Liver (tissue), 3 donors: ENCODE results near the gene SUCO.

Experiments
- ATF3 ChIP-seq: IDR thresholded peaks from 2 replicates; pipeline ENCODE4 v1.6.1; 2016; ENCODE audit warnings: antibody characterized with exemption
- CTCF ChIP-seq: fragments of 150-350 bp; IDR thresholded peaks from 2 replicates; pipeline ENCODE4 v1.5.1; 2017; ENCODE audit warnings: improper control_type of control experiment, low read depth, low read length; ENCODE audit not compliant: missing input control
- GABPA ChIP-seq, 2 donors: IDR thresholded peaks in 1 of 2; conservative IDR thresholded peaks in 1 of 2; 2 replicates each; pipeline ENCODE4 v1.6.1; 2016; ENCODE audit warnings: antibody characterized with exemption in 2 of 2, mild to moderate bottlenecking in 1 of 2, moderate library complexity in 1 of 2
- JUND ChIP-seq, 2 donors: IDR thresholded peaks; 2 replicates each; pipeline ENCODE4 v1.6.1; 2016; ENCODE audit warnings: antibody characterized with exemption in 2 of 2
- MAX ChIP-seq: IDR thresholded peaks from 2 replicates; pipeline ENCODE4 v1.6.1; 2016; ENCODE audit warnings: antibody characterized with exemption
- RAD21 ChIP-seq, 2 donors: IDR thresholded peaks; 2 replicates each; pipeline ENCODE4 v1.6.1; 2016; ENCODE audit warnings: antibody characterized with exemption in 2 of 2, mild to moderate bottlenecking in 2 of 2
- REST ChIP-seq: IDR thresholded peaks from 2 replicates; pipeline ENCODE4 v1.6.1; 2016; ENCODE audit warnings: antibody characterized with exemption, mild to moderate bottlenecking
- SP1 ChIP-seq: IDR thresholded peaks from 2 replicates; pipeline ENCODE4 v1.6.1; 2018; ENCODE audit warnings: antibody characterized with exemption, mild to moderate bottlenecking
- donor health status: healthy.
- donor health status: healthy.

- TF ChIP-seq RAD21 (IDR thresholded peaks at IDR 0.05): no peak
- TF ChIP-seq MAX: no peak
- no peak for TF ChIP-seq CTCF
- no peak for TF ChIP-seq REST
- TF ChIP-seq ATF3: no peak
- TF ChIP-seq SP1: no peak
- no peak for TF ChIP-seq GABPA (IDR thresholded peaks at IDR 0.05 in 1 of 2, conservative IDR thresholded peaks at IDR 0.05 in 1 of 2)
- TF ChIP-seq JUND (IDR thresholded peaks at IDR 0.05): no peak
Observed at GRCh38 chr1:172494166-172494565, 38.8 kb upstream of the SUCO start.
